HepG2 (cell line): ENCODE data around the gene RAB17. TPM values are rescaled to one million over a fixed set of nuclear protein-coding genes. Genes with fewer than 3 reads are reported as not detected.
A peak's percentile ranks its signal among the peaks of the same experiment; 100 is the strongest.

Source experiments
- AFF4 ChIP-seq: sonication (generic); formaldehyde crosslinking; IDR thresholded peaks from 2 replicates; pipeline ENCODE4 v1.4.0; 2020; ENCODE audit warnings: missing genetic modification reagents
- CHCHD3 ChIP-seq: sonication (generic); formaldehyde crosslinking; IDR thresholded peaks from 2 replicates; pipeline ENCODE4 v1.8.0; 2022; ENCODE audit warnings: mild to moderate bottlenecking, missing genetic modification reagents, moderate library complexity
- HNF4G ChIP-seq, 2 experiments: sonication (generic) in 1 of 2; formaldehyde crosslinking in 1 of 2; IDR thresholded peaks; 2 replicates each; pipeline versions ENCODE4 v1.4.0 to v1.6.1; 2011 to 2020; ENCODE audit warnings: borderline replicate concordance in 2 of 2, low read depth in 2 of 2, mild to moderate bottlenecking in 2 of 2, low read length in 1 of 2, missing genetic modification reagents in 1 of 2, moderate library complexity in 1 of 2
- MAFK ChIP-seq, 2 experiments: IDR thresholded peaks in 1 of 2; conservative IDR thresholded peaks in 1 of 2; 2 replicates each; pipeline ENCODE4 v1.6.1; 2011; ENCODE audit warnings: improper control_type of control experiment in 2 of 2, low read length in 2 of 2
- MLLT10 ChIP-seq: sonication (generic); formaldehyde crosslinking; IDR thresholded peaks from 2 replicates; pipeline ENCODE4 v1.4.0; 2020; ENCODE audit warnings: missing genetic modification reagents
- PTBP1 ChIP-seq: fragments of 200-400 bp; formaldehyde crosslinking; IDR thresholded peaks from 2 replicates; pipeline ENCODE4 v1.6.1; 2018; ENCODE audit warnings: low read length, low read depth; ENCODE audit not compliant: poor library complexity, severe bottlenecking
- SNAI1 ChIP-seq: sonication (generic); formaldehyde crosslinking; IDR thresholded peaks from 2 replicates; pipeline ENCODE4 v1.5.0; 2020; ENCODE audit warnings: mild to moderate bottlenecking, missing genetic modification reagents, borderline replicate concordance
- TFE3 ChIP-seq: IDR thresholded peaks from 2 replicates; pipeline ENCODE4 v1.6.1; 2016
- ZBTB25 ChIP-seq: IDR thresholded peaks from 2 replicates; pipeline ENCODE4 v1.6.1; 2018; ENCODE audit warnings: missing genetic modification reagents
- ZBTB39 ChIP-seq: sonication (generic); formaldehyde crosslinking; IDR thresholded peaks from 2 replicates; pipeline ENCODE4 v1.5.0; 2020; ENCODE audit warnings: missing genetic modification reagents
- ZFAT ChIP-seq: sonication (generic); formaldehyde crosslinking; conservative IDR thresholded peaks from 2 replicates; pipeline ENCODE4 v1.8.1; 2023; ENCODE audit warnings: missing genetic modification reagents, inconsistent platforms
- ZFYVE20 ChIP-seq: sonication (generic); formaldehyde crosslinking; IDR thresholded peaks from 2 replicates; pipeline ENCODE4 v1.8.0; 2023; ENCODE audit warnings: low read depth, mild to moderate bottlenecking, moderate library complexity, missing genetic modification reagents, borderline replicate concordance
- ZNF136 ChIP-seq: sonication (generic); formaldehyde crosslinking; IDR thresholded peaks from 2 replicates; pipeline ENCODE4 v1.8.1; 2022; ENCODE audit warnings: low read depth, mild to moderate bottlenecking, moderate library complexity, missing genetic modification reagents
- ZNF362 ChIP-seq: sonication (generic); formaldehyde crosslinking; IDR thresholded peaks from 2 replicates; pipeline ENCODE4 v1.4.0; 2020; ENCODE audit warnings: missing genetic modification reagents, mild to moderate bottlenecking, borderline replicate concordance
- ZNF572 ChIP-seq: sonication (generic); formaldehyde crosslinking; IDR thresholded peaks from 2 replicates; pipeline ENCODE4 v1.5.1; 2020; ENCODE audit warnings: mild to moderate bottlenecking, missing genetic modification reagents
- ZNF672 ChIP-seq: sonication (generic); formaldehyde crosslinking; IDR thresholded peaks from 2 replicates; pipeline ENCODE4 v1.8.1; 2022; ENCODE audit warnings: missing genetic modification reagents
- ZNF768 ChIP-seq: sonication (generic); formaldehyde crosslinking; IDR thresholded peaks from 2 replicates; pipeline ENCODE4 v1.4.0; 2020; ENCODE audit warnings: missing genetic modification reagents
- polyA plus RNA-seq, 8 experiments: library from polyadenylated mRNA; depleted of rRNA in 3 of 8; stranded (reverse) in 7 of 8; unstranded in 1 of 8; fragments of >200 nt; fragmentation: Illumina TruSeq in 4 of 8; extraction: Trizol in 4 of 8; gene quantifications; 2 replicates each; pipeline versions ENCODE4 v1.2.1 to v1.2.3, GENCODE V29; 2011 to 2016; ENCODE audit warnings: low read depth in 4 of 8, missing spikeins in 1 of 8, mixed read lengths in 1 of 8; ENCODE audit not compliant: insufficient read depth in 1 of 8
- total RNA-seq, 5 experiments: library from RNA; depleted of rRNA; stranded (reverse); fragments of >200 nt; fragmentation: Illumina TruSeq; extraction: Trizol; gene quantifications; 2 replicates each; pipeline ENCODE4 v1.2.3, GENCODE V29; 2016; ENCODE audit warnings: low read depth in 1 of 5

The RAB17 gene
- total and polyA plus RNA-seq, 2 of the 13 experiments (the other 11 are each of a cell fraction or from before 2014, with no cell fraction given) = 68.0 to 124 TPM

- TF ChIP-seq HNF4G (IDR thresholded peaks at IDR 0.05; ENCODE audit: borderline replicate concordance, low read depth, low read length) (peak; percentile 82), HNF4G (CRISPR knock-in tag; IDR thresholded peaks at IDR 0.05; ENCODE audit: borderline replicate concordance, low read depth) (peak; percentile 88; the same call in 1 of the 2 replicates), ZBTB39 (CRISPR knock-in tag) (peak; percentile 48; the same call in 1 of the 2 replicates), MAFK (conservative IDR thresholded peaks at IDR 0.05 in 1 of 2, IDR thresholded peaks at IDR 0.05 in 1 of 2; ENCODE audit: low read length in 2 of 2) (0 out of 4 replicates have a peak, but pooled peaks of 1 of the 2 experiments have one; percentile 0), ZNF672 (CRISPR knock-in tag) (no peak), ZNF136 (CRISPR knock-in tag) (peak; percentile 75; the same call in 1 of the 2 replicates), MLLT10 (CRISPR knock-in tag) (no peak), SNAI1 (CRISPR knock-in tag) (peak; percentile 87; the same call in 1 of the 2 replicates), ZFAT (CRISPR knock-in tag) (no peak), ZNF572 (CRISPR knock-in tag) (no peak), ZNF362 (0 out of 2 replicates have a peak, but pooled peaks have one; percentile 39), PTBP1 (no peak), ZFYVE20 (CRISPR knock-in tag) (no peak), ZBTB25 (CRISPR knock-in tag) (peak; percentile 91), AFF4 (CRISPR knock-in tag) (peak; percentile 28), TFE3 (CRISPR knock-in tag) (peak; percentile 91), ZNF768 (CRISPR knock-in tag) (no peak), CHCHD3 (no peak)
Measured at GRCh38 chr2:237614151-237614720, 23.7 kb upstream of the RAB17 start (continued).
